Measurements from ENCODE around the gene CDH4.

GRCh38 chr20:61296629-61297019 is 44.6 kb downstream of the CDH4 start:
- TF ChIP-seq CTCF (IDR thresholded peaks at IDR 0.05), result no peak
- no peak for TF ChIP-seq EZH2 (IDR thresholded peaks at IDR 0.05)
- no peak for TF ChIP-seq EZH2phosphoT487 (IDR thresholded peaks at IDR 0.05)

All from neural progenitor cell (in vitro differentiated cells).